ENCODE data around the gene NLRP14. TPM values are rescaled to one million over a fixed set of nuclear protein-coding genes. Genes with fewer than 3 reads are reported as not detected.

Gene NLRP14, protein sequence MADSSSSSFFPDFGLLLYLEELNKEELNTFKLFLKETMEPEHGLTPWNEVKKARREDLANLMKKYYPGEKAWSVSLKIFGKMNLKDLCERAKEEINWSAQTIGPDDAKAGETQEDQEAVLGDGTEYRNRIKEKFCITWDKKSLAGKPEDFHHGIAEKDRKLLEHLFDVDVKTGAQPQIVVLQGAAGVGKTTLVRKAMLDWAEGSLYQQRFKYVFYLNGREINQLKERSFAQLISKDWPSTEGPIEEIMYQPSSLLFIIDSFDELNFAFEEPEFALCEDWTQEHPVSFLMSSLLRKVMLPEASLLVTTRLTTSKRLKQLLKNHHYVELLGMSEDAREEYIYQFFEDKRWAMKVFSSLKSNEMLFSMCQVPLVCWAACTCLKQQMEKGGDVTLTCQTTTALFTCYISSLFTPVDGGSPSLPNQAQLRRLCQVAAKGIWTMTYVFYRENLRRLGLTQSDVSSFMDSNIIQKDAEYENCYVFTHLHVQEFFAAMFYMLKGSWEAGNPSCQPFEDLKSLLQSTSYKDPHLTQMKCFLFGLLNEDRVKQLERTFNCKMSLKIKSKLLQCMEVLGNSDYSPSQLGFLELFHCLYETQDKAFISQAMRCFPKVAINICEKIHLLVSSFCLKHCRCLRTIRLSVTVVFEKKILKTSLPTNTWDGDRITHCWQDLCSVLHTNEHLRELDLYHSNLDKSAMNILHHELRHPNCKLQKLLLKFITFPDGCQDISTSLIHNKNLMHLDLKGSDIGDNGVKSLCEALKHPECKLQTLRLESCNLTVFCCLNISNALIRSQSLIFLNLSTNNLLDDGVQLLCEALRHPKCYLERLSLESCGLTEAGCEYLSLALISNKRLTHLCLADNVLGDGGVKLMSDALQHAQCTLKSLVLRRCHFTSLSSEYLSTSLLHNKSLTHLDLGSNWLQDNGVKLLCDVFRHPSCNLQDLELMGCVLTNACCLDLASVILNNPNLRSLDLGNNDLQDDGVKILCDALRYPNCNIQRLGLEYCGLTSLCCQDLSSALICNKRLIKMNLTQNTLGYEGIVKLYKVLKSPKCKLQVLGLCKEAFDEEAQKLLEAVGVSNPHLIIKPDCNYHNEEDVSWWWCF
- total RNA-seq: 0.57 TPM

DNA sequence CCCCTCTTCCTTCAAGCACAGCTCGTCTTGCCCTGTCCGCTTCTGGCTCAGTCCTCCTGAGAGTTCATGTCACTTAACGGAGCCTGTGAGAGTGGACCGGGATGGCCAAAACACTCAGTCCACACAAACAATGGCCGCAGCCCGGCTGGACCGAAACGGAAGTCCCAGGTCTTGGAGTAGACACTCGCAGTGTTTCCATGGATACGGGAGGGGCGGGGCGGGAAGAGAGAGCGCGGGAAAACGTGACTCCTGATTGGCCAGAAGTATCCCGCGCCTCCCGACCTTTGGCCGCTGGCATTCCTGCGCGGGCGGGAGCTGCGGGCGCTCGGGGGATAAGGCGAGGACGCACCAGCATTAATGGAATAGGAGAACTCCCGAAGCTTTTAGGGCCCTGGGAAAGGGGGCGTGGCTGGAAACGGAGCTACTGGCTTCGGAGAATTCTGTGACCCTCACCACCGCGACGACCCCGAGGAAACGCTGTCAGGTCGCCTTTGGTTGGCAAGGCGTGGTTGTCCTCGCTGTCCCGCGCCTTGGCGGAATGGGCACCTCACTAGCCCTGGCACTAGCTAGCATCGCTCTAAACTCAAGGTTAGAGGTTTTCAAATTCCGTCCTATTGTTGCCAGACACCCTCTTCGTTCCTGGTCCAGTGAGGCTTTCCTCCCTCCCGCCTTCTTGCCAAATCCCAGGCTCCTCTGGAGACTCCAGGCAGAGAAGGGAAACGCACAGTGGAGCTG lies at the start of gene NLRP14, which contains the start of gene ZNF214:
NLRP14 (plus strand) TSS at position 297 of the 735 bp plus-strand sequence. CDS start 18,108 bp downstream, outside the sequence.
ZNF214 (minus strand) TSS at position 164 of the 735 bp plus-strand sequence. CDS start 17,511 bp downstream, outside the sequence.
- peak; percentile 96 for DNase-seq (ENCODE audit: low spot score)

GRCh38 chr11:6979365-6979764 lies 40.9 kb upstream of the NLRP14 start:
- no peak for DNase-seq (ENCODE audit: low spot score)

DNA sequence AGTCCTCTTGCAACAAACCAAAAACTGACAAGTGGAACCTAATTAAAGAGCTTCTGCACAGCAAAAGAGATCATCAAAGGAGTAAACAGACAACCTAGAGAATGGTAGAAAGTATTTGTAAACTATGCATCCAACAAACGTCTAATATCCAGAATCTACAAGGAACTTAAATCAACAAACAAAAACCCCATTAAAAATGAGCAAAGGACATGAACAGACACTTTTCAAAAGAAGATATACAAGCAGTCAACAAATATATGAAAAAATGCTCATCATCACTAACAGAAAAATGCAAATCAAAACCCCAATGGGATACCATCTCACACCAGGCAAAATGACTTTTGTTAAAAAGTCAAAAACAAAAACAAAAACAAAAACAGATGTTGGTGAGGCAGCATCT lies 33.8 kb upstream of the NLRP14 start:
- no peak for DNase-seq (ENCODE audit: low spot score)

DNA sequence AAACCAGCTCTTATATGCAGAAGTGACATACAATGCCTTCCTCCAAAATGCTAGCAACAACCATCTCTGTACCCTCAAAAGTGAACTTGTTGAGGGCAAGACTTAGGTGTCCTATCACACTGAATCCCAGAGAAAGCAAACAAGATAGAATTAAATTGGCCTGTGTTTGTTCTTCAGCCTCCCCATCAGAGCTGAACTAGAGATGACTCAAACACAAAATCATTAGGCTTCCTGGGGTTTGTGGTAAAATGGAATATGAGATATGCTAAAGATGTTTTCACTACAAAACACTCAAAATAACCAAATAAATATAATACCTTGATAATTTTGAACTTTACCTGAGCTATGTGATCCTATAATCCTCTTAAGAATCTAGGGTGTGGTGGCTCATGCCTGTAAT lies 31.8 kb upstream of the NLRP14 start:
- no peak for DNase-seq (ENCODE audit: low spot score)

DNA sequence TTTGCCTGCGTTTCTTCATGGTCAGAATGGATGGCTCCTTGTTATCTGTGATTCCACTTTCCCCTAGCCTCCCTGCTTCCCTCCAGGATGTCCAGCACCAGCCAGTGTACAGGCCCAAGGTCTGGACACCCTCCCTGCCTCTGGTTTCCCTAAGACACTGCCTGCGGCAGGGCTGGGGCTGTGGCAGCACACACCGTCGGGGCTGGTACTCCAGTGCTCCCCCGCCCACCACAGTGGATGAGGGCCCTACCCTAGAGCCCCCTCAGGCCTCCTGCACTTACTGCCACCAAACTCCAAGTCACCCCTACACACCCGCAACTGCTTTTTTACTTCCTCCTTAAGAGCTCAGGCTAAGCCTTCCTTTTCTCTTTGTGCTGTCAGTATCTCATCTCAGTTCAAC lies 29.1 kb upstream of the NLRP14 start:
- DNase-seq (ENCODE audit: low spot score): no peak

- no peak for DNase-seq (ENCODE audit: low spot score)
Observed at GRCh38 chr11:6992026-6992425, 28.3 kb upstream of the NLRP14 start.

GRCh38 chr11:6992457-6993417 lies 27.5 kb upstream of the NLRP14 start:
- no peak for DNase-seq (ENCODE audit: low spot score)

DNA sequence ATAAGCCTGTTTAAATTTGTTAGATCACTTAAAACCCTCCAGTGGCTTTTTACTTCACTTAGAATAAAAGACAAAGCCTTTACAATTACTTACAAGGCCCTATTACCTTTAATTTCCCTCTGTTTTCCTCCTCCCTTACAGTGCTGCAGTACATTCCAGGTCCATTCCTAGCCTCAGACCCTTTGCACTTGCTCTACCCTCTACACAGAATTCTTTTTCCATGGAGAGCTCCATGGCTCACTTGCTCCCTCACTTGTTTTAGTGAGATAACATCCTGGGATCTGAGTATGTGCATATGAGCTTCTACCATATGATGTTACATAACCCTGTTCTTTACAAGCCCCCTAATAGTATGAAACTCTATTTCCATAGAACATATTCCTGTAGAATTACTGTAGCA lies 24.6 kb upstream of the NLRP14 start:
- no peak for DNase-seq (ENCODE audit: low spot score)

DNA sequence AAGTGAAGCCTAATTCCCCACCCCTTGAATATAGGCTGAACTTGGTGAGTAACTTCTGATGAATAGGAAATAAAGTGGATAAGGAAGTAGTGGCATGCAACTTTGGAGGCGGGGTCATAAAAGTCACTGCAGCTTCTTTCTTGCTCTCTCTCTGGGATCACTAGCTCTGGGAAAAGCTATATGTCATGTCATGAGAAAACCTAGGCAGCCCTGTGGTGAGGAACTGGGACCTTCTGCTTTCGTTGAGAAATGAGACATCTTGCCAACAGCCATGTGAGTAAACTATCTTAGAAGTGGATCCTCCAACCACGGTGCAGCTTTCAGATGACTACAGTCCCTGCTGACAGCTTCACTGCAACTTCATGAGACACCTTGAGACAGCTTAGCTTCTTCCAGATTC lies 15.8 kb upstream of the NLRP14 start:
- DNase-seq (ENCODE audit: low spot score): no peak

DNA sequence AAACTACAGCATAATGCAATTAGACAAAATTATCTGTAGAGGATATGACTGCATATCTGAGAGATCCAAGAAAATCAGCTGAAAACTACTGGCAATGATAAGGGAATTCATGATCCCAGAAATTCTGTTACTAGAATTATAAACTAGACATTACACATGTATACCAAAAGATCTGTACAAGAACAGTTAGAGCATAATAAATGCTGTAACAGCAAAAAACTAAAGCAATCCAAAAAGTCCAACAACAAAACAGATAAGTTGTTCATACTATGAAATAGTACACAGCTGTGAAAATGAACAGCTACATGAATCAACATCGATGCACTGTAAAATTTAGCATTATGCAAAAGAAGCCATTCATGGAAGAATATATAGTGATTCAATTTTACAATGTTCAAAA lies 6.2 kb upstream of the NLRP14 start:
- DNase-seq (ENCODE audit: low spot score): no peak

DNA sequence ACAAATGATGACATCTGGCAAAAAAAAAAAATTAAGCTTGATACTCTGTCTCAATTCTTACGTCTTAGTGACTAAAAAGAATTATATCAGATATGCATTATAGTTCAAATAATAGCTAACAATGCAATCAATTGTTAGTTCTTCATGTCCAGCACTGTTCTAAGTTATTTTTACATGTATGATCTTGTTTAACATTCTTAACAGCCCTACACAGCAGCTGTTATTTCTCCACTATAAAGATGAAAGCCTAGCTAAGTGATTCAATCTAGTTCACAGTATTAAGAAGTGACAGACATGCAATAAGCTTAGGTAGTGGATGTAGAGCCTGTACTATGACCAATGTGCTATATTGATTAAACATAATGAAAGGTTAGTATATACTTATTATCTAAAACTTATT lies 4.3 kb upstream of the NLRP14 start:
- DNase-seq (ENCODE audit: low spot score): no peak

DNA sequence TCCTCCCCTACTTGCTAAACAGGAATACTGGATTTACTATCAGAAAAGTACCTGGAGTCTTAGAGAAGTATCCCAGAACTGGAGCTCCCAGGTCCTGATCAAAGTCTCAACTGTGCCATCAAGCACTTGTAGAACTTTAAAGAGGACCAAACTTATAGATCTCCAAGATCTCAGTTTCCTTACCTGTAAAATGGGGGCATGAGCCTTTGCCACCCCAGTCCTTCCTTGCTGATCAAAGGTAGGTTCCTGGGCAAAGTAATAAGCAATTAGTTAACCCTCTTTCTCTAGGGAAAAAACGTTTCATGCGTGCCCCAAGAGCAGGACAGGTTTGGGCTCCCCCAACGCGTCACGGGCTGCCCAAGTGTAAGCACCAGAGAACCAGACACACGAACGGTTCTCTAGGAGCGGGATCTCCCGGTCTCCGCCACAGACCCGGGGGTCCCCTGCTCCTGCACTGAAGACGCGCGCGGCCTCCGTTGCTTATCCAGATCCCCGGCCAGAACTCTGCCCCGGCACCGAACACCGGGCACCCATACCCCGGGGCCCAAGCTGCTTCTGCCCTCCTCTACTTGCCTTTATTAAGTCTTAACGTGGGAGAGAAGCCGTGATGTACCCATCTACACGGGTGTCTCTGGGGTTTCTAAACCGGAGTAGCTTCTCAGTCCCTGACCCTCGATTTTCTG lies 638 bp upstream of the NLRP14 start:
- DNase-seq (ENCODE audit: low spot score): no peak

GRCh38 chr11:7021318-7021717 lies 1.0 kb downstream of the NLRP14 start:
- no peak for DNase-seq (ENCODE audit: low spot score)

DNA sequence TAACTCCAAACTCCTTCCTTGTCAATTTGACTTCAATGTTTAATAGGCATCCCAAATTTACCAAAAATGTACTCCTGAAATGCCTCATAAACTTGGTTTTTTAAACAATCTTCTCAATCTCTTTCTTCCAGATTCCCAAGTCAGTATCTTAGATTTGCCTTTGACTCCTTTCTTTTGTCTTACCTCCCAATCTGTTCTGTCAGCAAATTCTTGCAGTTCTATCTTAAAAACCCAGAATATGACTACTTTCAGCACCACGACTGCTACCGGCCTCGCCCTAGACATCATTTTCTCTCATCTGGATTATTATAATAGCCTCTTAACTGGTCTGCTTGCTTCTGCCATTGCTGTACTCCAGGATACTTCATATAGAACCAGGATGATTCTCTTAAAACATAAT lies 7.9 kb downstream of the NLRP14 start:
- DNase-seq (ENCODE audit: low spot score): no peak

GRCh38 chr11:7030836-7031235 lies 10.6 kb downstream of the NLRP14 start:
- no peak for DNase-seq (ENCODE audit: low spot score)

DNA sequence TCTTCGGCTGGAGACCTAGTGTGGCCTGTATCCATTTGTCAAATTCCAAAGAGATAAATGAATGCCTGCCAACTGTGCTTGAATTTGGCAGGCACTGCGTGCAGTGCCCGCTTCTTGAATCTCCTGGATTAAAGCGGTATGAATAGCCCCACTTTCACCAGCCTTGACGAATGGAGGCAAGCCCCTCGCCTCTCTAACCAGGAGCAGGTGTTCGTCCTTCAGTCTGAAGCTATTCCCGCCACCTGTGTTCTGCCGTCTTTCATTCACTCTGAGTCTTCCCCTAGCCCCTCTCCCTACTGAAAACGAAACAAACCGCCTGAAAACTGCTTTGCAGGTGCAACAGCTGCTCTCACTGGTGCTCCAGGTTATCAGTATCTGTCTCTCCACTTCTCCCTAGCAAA lies 11.2 kb downstream of the NLRP14 start:
- DNase-seq (ENCODE audit: low spot score): no peak

GRCh38 chr11:7032692-7033091 lies 12.4 kb downstream of the NLRP14 start:
- no peak for DNase-seq (ENCODE audit: low spot score)

DNA sequence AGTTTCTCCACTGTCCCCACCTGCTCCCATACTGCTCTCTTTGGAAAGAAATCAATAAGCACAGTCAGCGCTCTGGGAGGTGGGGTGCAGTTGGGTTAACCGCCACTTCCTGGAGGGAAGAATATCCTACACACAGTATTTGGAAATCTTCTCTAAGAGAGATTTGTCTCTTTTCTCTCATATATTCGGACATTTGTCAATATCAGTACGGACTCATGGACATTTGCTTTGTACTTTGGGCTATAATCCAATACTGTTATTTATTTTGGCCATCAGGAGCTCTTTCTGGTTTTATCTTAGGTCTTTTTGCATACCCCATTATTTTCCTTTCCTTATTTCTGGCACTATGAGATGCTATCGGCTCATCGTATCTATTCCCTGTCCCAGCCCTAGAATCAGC lies 13.7 kb downstream of the NLRP14 start:
- DNase-seq (ENCODE audit: low spot score): no peak

GRCh38 chr11:7046474-7047175 lies 26.3 kb downstream of the NLRP14 start:
- no peak for DNase-seq (ENCODE audit: low spot score)
